Left colon (tissue), 2 donors: ENCODE data around the gene EFNA2. TPM values are rescaled to one million over a fixed set of nuclear protein-coding genes. Genes with fewer than 3 reads are reported as not detected.
"Not testable (repeated sequence)": the region's sequence is repeated elsewhere in the genome, so short reads cannot be mapped to it uniquely, and the experiment has no call there.

ENCODE experiments used
- ATAC-seq: fragments of 200-7000 bp; cut with Tn5 transposase; one replicate; pipeline ENCODE4 v1.9.1; 2020; ENCODE audit warnings: mild to moderate bottlenecking, moderate library complexity
- DNase-seq, 2 donors: peaks; one replicate each; pipeline ENCODE4 v3.0.0-alpha.2; 2020
- intact Hi-C, 2 donors: fragments of 100-400 bp; cut with DNase I in 1 of 2; cut with micrococcal nuclease in 1 of 2; formaldehyde crosslinking; loops; one replicate each; pipeline versions ENCODE4 v1.11.2 to v1.14.0; 2022; cut with DNase I, micrococcal nuclease
- total RNA-seq, 2 donors: library from RNA; stranded (reverse); fragmentation: NEBNext Ultra II Directional; extraction: Animal tissue kit (Norgen Biotek cat#: 25700); gene quantifications; one replicate each; pipeline ENCODE4 v1.2.1, GENCODE V29; 2021
- donor health status: DM: no; HTN: no; CAD: no.
- donor health status: DM: yes; HTN: yes; CAD: no.

Gene EFNA2
- total RNA-seq, 2 donors from 2014 or later = 83.8 to 85.4 TPM

DNA sequence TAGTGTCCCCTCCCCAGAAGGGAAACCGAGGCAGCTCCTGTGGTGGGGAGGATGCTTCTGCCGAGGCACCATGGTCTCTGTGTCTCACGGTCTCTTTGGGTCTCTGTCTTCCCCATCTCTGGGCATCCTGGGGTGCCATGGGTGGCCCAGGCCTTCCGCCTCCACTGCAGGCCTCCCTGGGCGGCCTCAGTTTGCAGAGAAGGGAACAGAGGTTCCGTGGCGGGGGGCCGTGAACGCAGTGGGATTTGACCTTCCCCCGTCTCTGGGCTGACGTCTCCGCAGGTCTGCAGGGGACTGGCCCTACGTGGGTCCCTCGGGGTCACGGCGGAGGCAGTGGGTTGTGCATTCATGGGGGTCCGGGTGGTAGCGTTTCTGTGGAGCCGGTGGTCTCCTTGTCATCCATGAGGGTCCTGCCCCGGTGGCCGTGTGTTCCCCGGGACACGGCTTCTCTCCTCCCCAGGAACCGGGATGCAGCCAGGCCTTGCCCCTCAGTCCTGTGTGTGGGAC lies 4.6 kb downstream of the EFNA2 start:
- intact Hi-C loops = no loop called here
- no peak for DNase-seq
- ATAC-seq = no peak

- DNase-seq (peak; percentile 81 to 89), ATAC-seq (peak; percentile 82)
- intact Hi-C loops = no loop called here
Measured at GRCh38 chr19:1290703-1291651, 5.3 kb downstream of the EFNA2 start.

- intact Hi-C loops = no loop called here
- ATAC-seq (peak; percentile 69), DNase-seq (no peak)
Measured at GRCh38 chr19:1291761-1292418, 6.2 kb downstream of the EFNA2 start.

DNA sequence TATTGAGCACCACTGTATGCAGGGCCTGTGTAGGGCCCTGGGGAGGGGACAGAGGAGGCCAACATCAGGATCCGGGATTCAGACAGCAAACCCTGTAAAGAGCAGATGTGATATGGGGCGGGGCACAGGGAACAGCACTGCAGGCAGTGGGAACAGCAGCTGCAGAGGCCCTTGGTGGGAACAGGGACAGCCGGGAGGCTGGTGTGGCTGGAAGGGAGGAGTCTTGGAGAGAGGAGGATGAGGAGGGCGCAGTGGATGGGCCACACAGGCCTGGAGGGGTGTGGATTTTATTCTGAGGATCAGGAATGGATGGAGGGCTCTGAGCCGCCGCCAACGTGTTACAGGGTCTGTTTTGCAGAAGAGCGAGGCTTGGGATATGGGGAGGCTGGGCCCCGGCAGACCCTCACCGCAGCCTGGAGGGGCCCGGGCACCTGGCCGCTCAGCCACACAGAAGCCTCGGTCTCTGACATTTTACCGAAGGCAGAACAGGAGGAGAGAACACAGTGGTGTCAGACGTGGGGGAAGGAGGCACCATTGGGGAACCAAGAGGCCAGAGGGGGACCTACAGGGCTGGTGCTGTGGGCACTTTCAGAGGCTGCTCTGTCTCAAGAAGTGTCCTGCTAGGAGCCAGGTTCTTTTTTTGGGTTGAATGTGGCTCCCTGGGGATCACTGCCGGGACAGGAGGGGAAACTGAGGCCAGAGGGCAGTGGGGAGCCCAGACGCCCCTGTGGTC lies 6.9 kb downstream of the EFNA2 start:
- intact Hi-C loops = no loop called here
- DNase-seq = no peak
- ATAC-seq = peak; percentile 12

- ATAC-seq = no peak
- intact Hi-C loops = no loop called here
- no peak for DNase-seq
Measured at GRCh38 chr19:1293782-1294604, 8.3 kb downstream of the EFNA2 start.

DNA sequence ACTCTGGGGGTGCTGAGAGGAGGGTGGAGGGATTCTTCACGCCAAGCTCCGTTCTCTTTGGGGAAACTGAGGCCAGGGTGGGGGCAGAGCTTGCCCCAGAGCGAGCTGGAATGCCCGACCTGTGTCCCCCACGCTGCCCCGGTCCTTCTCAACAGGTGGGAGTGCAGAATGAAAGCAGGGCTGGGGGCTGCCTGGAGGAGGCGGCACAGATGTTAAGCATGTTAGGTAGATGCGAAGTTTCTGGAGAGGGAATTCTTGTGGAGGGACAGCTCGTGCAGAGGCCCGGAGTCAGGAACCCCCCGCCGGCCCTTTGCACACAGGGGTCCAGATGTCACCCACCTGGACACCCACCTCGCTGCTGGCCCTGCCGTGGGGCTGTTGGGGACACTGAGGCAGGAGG lies 9.0 kb downstream of the EFNA2 start:
- DNase-seq (no peak), ATAC-seq (no peak)
- intact Hi-C loops = no loop called here

- DNase-seq (no peak), ATAC-seq (no peak)
Measured at GRCh38 chr19:1295169-1296012, 9.7 kb downstream of the EFNA2 start.

GRCh38 chr19:1296078-1296477 lies 10.4 kb downstream of the EFNA2 start:
- DNase-seq (no peak), ATAC-seq (no peak)
- intact Hi-C loops = no loop called here

More at GRCh38 chr19:1295169-1296012, 9.7 kb downstream of the EFNA2 start:
- intact Hi-C loops = no loop called here

DNA sequence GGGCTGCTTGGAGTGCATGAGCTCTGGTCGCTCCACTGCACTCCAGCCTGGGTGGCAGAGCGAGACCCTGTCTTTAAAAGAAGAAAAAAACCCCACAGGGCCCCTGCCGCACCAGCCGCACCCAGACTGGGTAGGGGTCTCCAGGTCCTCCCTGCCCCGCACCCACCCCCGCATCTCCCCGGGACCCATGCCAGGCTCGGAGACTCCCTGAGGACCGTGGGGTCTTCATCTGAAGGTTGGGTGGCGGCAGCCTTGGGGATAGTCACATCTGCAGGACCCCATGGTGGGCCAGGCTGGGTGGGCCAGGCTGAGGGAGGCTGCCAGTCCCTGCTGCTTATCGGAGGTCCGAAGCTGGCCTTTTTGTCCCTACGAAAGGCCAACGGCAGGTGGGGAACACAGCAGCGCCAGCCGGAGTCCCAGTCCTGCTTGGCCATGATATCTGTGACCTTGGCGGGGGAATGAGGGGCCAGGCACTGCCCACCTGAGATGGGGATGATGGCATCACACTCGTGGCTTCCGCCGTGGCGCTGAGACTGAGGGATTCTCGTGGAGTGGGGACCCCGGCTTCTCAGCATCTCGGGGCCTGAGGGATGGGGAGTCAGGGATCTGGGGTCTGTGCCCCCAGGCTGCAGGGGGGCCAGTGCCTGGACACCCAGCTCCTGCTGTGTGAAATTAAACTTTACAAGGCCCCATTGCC lies 11.1 kb downstream of the EFNA2 start:
- ATAC-seq (no peak), DNase-seq (no peak)
- intact Hi-C loops = no loop called here

GRCh38 chr19:1298235-1298634 lies 12.6 kb downstream of the EFNA2 start:
- ATAC-seq = no peak
- intact Hi-C loops = no loop called here
- no peak for DNase-seq

- intact Hi-C loops = no loop called here
- DNase-seq = no peak
- no peak for ATAC-seq
Measured at GRCh38 chr19:1299801-1300200, 14.1 kb downstream of the EFNA2 start.

DNA sequence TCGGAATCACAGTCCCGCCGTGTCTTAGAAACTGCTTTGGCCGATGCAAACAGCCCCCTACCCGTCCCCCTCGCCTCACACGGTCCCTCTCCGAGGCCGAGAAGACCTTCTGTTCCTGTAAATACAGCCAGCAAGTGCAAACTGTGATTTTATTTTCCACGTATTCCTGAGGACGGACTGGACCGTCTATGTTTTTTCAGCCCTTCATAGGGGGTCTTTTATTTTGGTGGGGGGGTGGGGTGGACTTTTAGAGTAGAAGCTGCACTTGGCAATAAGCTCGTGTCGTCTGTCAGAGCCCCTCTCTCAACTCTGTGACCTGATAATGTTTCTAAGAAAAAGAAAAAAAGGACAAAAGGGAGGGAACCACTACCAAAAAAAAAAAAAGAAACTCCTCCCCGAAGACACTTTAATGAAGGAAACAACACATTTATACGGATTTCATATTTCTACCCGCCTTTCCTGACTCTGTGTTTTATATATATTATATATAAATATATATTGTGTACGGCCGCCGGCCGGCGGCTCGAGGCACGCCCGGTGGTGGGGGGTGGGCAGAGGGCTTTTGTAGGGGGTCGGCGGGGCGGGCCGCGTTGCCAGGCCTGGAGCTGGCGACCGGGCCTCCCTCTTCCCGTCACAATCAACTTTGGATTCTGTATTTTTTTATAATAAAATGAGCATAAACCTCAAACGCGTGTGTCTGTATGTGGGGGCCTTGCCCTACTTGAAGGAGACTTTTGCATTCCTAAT lies 15.2 kb downstream of the EFNA2 start:
- intact Hi-C loops = no loop called here
- ATAC-seq = no peak
- DNase-seq = no peak

DNA sequence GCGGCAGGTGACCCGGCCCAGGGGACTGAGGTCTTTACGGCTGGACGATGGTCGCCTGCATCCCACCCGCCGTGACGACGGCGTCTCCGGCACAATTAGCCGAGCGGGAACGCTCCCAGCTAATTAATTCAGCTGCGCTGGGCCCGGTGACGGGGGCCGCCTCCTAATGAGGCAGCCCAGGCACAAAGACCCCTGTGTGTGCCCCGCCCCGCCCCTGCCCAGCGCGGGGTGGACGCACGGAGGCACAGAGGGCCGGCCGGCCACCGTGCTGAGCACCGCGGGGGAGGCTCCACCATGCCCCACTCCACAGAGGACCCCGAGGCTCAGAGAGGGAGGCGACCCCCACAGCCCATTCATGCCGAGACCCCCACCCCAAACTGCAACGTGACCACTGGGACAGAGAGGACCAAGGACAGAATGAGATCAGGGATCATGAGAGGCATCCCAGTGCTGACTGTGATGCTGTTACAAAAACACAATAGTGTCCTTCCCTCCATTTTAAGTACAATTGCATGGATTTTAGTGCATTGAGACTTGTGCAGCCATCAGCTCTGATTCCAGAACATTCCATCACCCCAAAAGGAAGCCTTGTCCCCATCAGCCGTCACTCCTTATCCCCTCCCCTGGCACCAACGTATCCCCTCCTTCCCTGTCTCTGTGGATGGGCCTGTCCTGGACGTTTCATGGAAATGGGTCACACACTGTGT lies 17.0 kb downstream of the EFNA2 start:
- no peak for ATAC-seq
- intact Hi-C loops = no loop called here
- DNase-seq = no peak

DNA sequence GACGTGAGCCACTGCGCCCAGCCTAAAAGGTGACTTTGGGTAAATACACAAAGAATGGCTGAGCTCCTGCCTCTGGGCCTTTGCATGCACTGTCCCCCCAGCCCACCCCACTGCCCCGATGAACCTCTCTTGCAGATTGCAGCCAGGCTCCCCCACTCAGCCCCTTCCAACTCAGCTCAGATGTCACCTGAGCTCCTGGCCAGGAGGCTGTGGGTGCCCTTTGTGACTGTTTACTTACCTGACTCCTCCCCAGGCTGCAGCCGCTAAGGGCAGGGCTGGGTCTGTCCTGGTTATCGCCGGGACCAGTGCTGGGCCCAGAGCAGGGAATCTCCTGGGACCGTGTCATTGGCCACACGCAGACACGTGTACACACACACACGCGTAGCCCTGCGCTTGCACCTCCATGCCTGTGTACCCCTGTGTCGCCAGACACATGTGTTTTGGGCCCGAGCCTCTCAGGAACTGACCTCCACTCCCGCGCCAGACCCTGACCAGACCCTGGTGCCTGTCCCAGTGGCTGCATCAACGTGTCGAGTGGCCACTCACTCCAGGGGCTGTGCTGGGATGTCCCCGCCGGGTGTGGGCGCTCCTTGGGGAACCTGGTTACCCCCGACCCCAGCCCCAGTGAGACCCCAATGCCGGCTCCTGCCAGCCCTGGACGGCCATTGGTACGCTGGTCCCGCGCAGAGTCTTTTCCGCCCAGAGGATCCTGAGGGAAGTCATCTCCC lies 18.7 kb downstream of the EFNA2 start:
- DNase-seq (peak; percentile 74 to 79), ATAC-seq (peak; percentile 97)
- intact Hi-C loops = no loop called here

DNA sequence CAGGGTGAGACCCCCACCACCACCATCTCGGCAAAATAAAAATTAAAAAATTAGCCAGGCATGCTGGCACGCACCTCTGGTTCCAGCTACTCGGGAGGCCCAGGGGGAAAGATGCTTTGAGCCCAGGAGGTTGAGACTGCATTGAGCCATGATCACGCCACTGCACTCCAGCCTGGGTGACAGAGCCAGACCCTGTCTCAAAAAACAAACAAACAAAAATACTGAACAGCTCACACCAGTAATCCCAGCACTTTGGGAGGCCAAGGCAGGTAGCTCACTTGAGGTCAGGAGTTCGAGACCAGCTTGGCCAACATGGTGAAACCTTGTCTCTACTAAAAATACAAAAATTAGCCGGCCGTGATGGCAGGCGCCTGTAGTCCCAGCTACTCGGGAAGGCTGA lies 19.7 kb downstream of the EFNA2 start:
- DNase-seq, intact Hi-C loops, ATAC-seq: not testable (repeated sequence)
